ENCODE measurements around the gene BGLAP.

The BGLAP gene

GRCh38 chr1:156225677-156226014, 16.3 kb upstream of the BGLAP start:
- Histone ChIP-seq H3K27ac (ENCODE audit: low read length) (no peak overlapping the region), H2AFZ (ENCODE audit: low read depth, low read length) (no peak overlapping the region), H3K4me2 (ENCODE audit: insufficient read depth, low read length) (no peak overlapping the region), H3K4me1 (ENCODE audit: insufficient read depth, low read length) (no peaks in the 10 kb centered on the region), H3K9ac (ENCODE audit: low read depth, low read length) (no peak overlapping the region), H3K27me3 (ENCODE audit: insufficient read depth, low read length, poor library complexity) (no peaks in the 10 kb centered on the region), H3K4me3 (ENCODE audit: low read depth in 1 of 2, low read length in 2 of 2) (no peak overlapping the region), H4K20me1 (ENCODE audit: insufficient read depth, low read length) (no peaks in the 10 kb centered on the region), H3K9me3 (ENCODE audit: insufficient read depth, low read length, severe bottlenecking) (no peaks in the 10 kb centered on the region), H3K79me2 (ENCODE audit: insufficient read depth, low read length) (peaks cover 3% of the 10 kb centered on the region; the same call in 1 of the 2 replicates), H3K36me3 (ENCODE audit: insufficient read depth, low read length) (peaks cover 46% of the 10 kb centered on the region)
- DNase-seq (no peak), ATAC-seq (ENCODE audit: insufficient read depth, low read depth) (no peak)
- no peak for TF ChIP-seq EZH2 (IDR thresholded peaks at IDR 0.05; ENCODE audit: borderline replicate concordance, low read depth, low read length, severe bottlenecking)
- TF ChIP-seq, protein P1, sequence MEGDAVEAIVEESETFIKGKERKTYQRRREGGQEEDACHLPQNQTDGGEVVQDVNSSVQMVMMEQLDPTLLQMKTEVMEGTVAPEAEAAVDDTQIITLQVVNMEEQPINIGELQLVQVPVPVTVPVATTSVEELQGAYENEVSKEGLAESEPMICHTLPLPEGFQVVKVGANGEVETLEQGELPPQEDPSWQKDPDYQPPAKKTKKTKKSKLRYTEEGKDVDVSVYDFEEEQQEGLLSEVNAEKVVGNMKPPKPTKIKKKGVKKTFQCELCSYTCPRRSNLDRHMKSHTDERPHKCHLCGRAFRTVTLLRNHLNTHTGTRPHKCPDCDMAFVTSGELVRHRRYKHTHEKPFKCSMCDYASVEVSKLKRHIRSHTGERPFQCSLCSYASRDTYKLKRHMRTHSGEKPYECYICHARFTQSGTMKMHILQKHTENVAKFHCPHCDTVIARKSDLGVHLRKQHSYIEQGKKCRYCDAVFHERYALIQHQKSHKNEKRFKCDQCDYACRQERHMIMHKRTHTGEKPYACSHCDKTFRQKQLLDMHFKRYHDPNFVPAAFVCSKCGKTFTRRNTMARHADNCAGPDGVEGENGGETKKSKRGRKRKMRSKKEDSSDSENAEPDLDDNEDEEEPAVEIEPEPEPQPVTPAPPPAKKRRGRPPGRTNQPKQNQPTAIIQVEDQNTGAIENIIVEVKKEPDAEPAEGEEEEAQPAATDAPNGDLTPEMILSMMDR (IDR thresholded peaks at IDR 0.05; ENCODE audit: borderline replicate concordance, extremely low read depth, low read length, poor library complexity, severe bottlenecking): no peak

GRCh38 chr1:156226116-156226538, 15.9 kb upstream of the BGLAP start:
- Histone ChIP-seq H3K27me3 (ENCODE audit: insufficient read depth, low read length, poor library complexity) (no peaks in the 10 kb centered on the region), H3K9ac (ENCODE audit: low read depth, low read length) (no peak overlapping the region), H2AFZ (ENCODE audit: low read depth, low read length) (no peak overlapping the region), H4K20me1 (ENCODE audit: insufficient read depth, low read length) (no peaks in the 10 kb centered on the region), H3K4me2 (ENCODE audit: insufficient read depth, low read length) (no peak overlapping the region), H3K9me3 (ENCODE audit: insufficient read depth, low read length, severe bottlenecking) (no peaks in the 10 kb centered on the region), H3K36me3 (ENCODE audit: insufficient read depth, low read length) (peaks cover 42% of the 10 kb centered on the region), H3K4me1 (ENCODE audit: insufficient read depth, low read length) (no peaks in the 10 kb centered on the region), H3K79me2 (ENCODE audit: insufficient read depth, low read length) (peaks cover 3% of the 10 kb centered on the region; the same call in 1 of the 2 replicates), H3K27ac (ENCODE audit: low read length) (no peak overlapping the region), H3K4me3 (ENCODE audit: low read depth in 1 of 2, low read length in 2 of 2) (no peak overlapping the region)
- TF ChIP-seq EZH2 (IDR thresholded peaks at IDR 0.05; ENCODE audit: borderline replicate concordance, low read depth, low read length, severe bottlenecking): no peak
- TF ChIP-seq, protein P1 (IDR thresholded peaks at IDR 0.05; ENCODE audit: borderline replicate concordance, extremely low read depth, low read length, poor library complexity, severe bottlenecking): no peak
- DNase-seq (no peak), ATAC-seq (ENCODE audit: insufficient read depth, low read depth) (no peak)

DNA sequence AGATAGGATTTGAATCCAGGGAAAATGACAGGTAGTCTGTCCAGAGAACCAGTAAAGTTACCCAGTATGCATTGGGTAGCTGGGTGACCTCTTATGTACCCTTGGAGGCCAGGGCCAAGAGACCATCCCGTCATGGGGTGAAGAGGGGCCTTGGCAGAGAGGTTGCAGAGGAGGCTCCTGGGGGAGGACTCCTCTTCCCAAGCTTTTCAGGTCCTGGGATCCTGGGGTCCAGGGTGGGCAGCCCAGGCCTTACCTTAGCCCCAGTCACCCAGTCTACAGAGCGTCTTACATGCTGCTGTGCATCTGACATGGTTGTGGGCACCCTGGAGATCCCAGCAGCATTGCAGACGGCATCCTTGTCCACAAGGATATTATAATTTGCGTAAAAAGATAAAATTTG, 15.2 kb upstream of the BGLAP start:
- no peaks in the 10 kb centered on the region for H3K27me3 ChIP-seq (ENCODE audit: insufficient read depth, low read length, poor library complexity)
- H3K4me2 ChIP-seq (ENCODE audit: insufficient read depth, low read length): no peak overlapping the region
- no peak overlapping the region for H3K27ac ChIP-seq (ENCODE audit: low read length)
- no peak for ATAC-seq (ENCODE audit: insufficient read depth, low read depth)
- no peaks in the 10 kb centered on the region for H3K79me2 ChIP-seq (ENCODE audit: insufficient read depth, low read length)
- no peaks in the 10 kb centered on the region for H3K4me1 ChIP-seq (ENCODE audit: insufficient read depth, low read length)
- no peak overlapping the region for H2AFZ ChIP-seq (ENCODE audit: low read depth, low read length)
- peaks cover 36% of the 10 kb centered on the region for H3K36me3 ChIP-seq (ENCODE audit: insufficient read depth, low read length)
- DNase-seq: no peak
- H4K20me1 ChIP-seq (ENCODE audit: insufficient read depth, low read length): no peaks in the 10 kb centered on the region
- no peak overlapping the region for H3K9ac ChIP-seq (ENCODE audit: low read depth, low read length)
- H3K9me3 ChIP-seq (ENCODE audit: insufficient read depth, low read length, severe bottlenecking): no peaks in the 10 kb centered on the region
- no peak overlapping the region for H3K4me3 ChIP-seq (ENCODE audit: low read depth in 1 of 2, low read length in 2 of 2)
- TF ChIP-seq, protein P1 (IDR thresholded peaks at IDR 0.05; ENCODE audit: borderline replicate concordance, extremely low read depth, low read length, poor library complexity, severe bottlenecking): no peak
- no peak for TF ChIP-seq EZH2 (IDR thresholded peaks at IDR 0.05; ENCODE audit: borderline replicate concordance, low read depth, low read length, severe bottlenecking)

DNA sequence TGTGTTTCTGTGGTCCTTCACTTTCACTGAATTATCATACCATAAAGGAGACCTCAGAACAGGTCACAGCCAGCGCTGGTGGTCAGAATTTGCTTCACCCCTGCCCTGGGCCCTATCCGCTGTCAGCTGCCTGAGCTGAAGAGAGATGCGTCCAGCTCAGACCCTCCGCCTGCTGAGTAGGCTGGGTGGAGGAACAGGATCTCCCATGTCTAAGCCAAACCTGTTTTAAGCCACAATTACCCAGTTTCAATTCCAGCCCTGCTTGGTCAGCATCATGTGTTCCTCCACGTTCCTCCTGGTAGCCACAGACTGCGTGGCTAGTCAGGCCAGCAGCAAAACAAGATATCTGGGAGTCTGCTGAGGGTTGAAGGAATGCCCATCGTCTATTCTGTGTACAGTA, 13.5 kb upstream of the BGLAP start:
- Histone ChIP-seq H3K4me3 (ENCODE audit: low read depth in 1 of 2, low read length in 2 of 2) (no peak overlapping the region), H3K9ac (ENCODE audit: low read depth, low read length) (no peak overlapping the region), H3K4me1 (ENCODE audit: insufficient read depth, low read length) (no peaks in the 10 kb centered on the region), H4K20me1 (ENCODE audit: insufficient read depth, low read length) (no peaks in the 10 kb centered on the region; the same call in 1 of the 2 replicates), H3K79me2 (ENCODE audit: insufficient read depth, low read length) (no peaks in the 10 kb centered on the region), H2AFZ (ENCODE audit: low read depth, low read length) (no peak overlapping the region), H3K36me3 (ENCODE audit: insufficient read depth, low read length) (peaks cover 22% of the 10 kb centered on the region), H3K4me2 (ENCODE audit: insufficient read depth, low read length) (no peak overlapping the region), H3K27ac (ENCODE audit: low read length) (no peak overlapping the region), H3K27me3 (ENCODE audit: insufficient read depth, low read length, poor library complexity) (no peaks in the 10 kb centered on the region), H3K9me3 (ENCODE audit: insufficient read depth, low read length, severe bottlenecking) (no peaks in the 10 kb centered on the region)
- DNase-seq: no peak
- TF ChIP-seq, protein P1 (IDR thresholded peaks at IDR 0.05; ENCODE audit: borderline replicate concordance, extremely low read depth, low read length, poor library complexity, severe bottlenecking): no peak
- TF ChIP-seq EZH2 (IDR thresholded peaks at IDR 0.05; ENCODE audit: borderline replicate concordance, low read depth, low read length, severe bottlenecking): no peak
- ATAC-seq (ENCODE audit: insufficient read depth, low read depth): no peak

Data from DND-41 (cell line).